Sigmoid colon (tissue), 7 donors: ENCODE measurements around the gene RNASE7. TPM values are rescaled to one million over a fixed set of nuclear protein-coding genes. Genes with fewer than 3 reads are reported as not detected.
"Not testable (repeated sequence)": the region's sequence is repeated elsewhere in the genome, so short reads cannot be mapped to it uniquely, and the experiment has no call there.

ENCODE experiments used
- DNase-seq: peaks from one replicate; pipeline ENCODE4 v3.0.0-alpha.2; 2019
- H3K27ac ChIP-seq, 4 donors: fragments of 200-600 bp; sonication (generic); one replicate each; pipeline ENCODE4 v1.5.1; 2016 to 2019; ENCODE audit warnings: mild to moderate bottlenecking in 1 of 4
- H3K27me3 ChIP-seq, 3 donors: fragments of 200-600 bp; sonication (generic); one replicate each; pipeline ENCODE4 v1.5.1; 2019; ENCODE audit warnings: mild to moderate bottlenecking in 1 of 3
- H3K36me3 ChIP-seq, 4 donors: fragments of 200-600 bp; sonication (generic); one replicate each; pipeline ENCODE4 v1.5.1; 2016 to 2019
- H3K4me1 ChIP-seq, 4 donors: fragments of 200-600 bp; sonication (generic); one replicate each; pipeline ENCODE4 v1.5.1; 2017 to 2019
- H3K4me3 ChIP-seq, 4 donors: fragments of 200-600 bp; sonication (generic); one replicate each; pipeline ENCODE4 v1.5.1; 2017 to 2019; ENCODE audit warnings: mild to moderate bottlenecking in 2 of 4, moderate library complexity in 1 of 4
- H3K9me3 ChIP-seq, 4 donors: fragments of 200-600 bp in 3 of 4; sonication (generic) in 3 of 4; one replicate each; pipeline versions ENCODE4 v1.5.1 to v1.6.1; 2013 to 2019
- EP300 ChIP-seq, 4 donors: sonication (generic); formaldehyde crosslinking; IDR thresholded peaks; one replicate each; pipeline ENCODE4 v1.6.1; 2017; ENCODE audit warnings: antibody characterized with exemption in 4 of 4
- POLR2A ChIP-seq, 2 donors: fragments of 450-650 bp; IDR thresholded peaks; one replicate each; pipeline ENCODE4 v1.6.1; 2016; ENCODE audit warnings: antibody characterized with exemption in 2 of 2, mild to moderate bottlenecking in 2 of 2, moderate library complexity in 2 of 2
- POLR2AphosphoS5 ChIP-seq, 4 donors: sonication (generic); formaldehyde crosslinking; IDR thresholded peaks; one replicate each; pipeline ENCODE4 v1.6.1; 2017; ENCODE audit warnings: antibody characterized with exemption in 4 of 4
- WGBS, 2 donors: extraction: QIAGEN DNeasy Blood & Tissue Kit; methylation state at CpG; one replicate each; pipeline ENCODE4 v1.1.7; 2013; 5-methylcytosine and 5-hydroxymethylcytosine counted together
- intact Hi-C: fragments of 100-400 bp; cut with DNase I; formaldehyde crosslinking; loops from one replicate; pipeline ENCODE4 v1.15.1; 2023
- polyA plus RNA-seq, 3 donors: library from polyadenylated mRNA; stranded (reverse); fragments of 200-250 nt; gene quantifications; one replicate each; pipeline ENCODE4 v1.2.3, GENCODE V29; 2013
- total RNA-seq, 4 donors: library from RNA; depleted of rRNA; stranded (reverse); fragments of >200 nt; gene quantifications; one replicate each; pipeline ENCODE4 v1.1.0, GENCODE V29; 2016
- TF ChIP-seq, protein P1 (sequence below), 4 experiments: fragments of 450-650 bp in 3 of 4; fragments of 200-600 bp in 1 of 4; IDR thresholded peaks; one replicate each; pipeline ENCODE4 v1.5.1; 2016 to 2019; ENCODE audit warnings: antibody characterized with exemption in 4 of 4, mild to moderate bottlenecking in 3 of 4, moderate library complexity in 2 of 4
- donor health status: healthy with polysubstance abuse.
- donor health status: Bipolar disorder and iron deficiency.
- donor health status: healthy.

Gene RNASE7
- total and polyA plus RNA-seq, 7 donors, result 0.10 TPM; not detected in 6

DNA sequence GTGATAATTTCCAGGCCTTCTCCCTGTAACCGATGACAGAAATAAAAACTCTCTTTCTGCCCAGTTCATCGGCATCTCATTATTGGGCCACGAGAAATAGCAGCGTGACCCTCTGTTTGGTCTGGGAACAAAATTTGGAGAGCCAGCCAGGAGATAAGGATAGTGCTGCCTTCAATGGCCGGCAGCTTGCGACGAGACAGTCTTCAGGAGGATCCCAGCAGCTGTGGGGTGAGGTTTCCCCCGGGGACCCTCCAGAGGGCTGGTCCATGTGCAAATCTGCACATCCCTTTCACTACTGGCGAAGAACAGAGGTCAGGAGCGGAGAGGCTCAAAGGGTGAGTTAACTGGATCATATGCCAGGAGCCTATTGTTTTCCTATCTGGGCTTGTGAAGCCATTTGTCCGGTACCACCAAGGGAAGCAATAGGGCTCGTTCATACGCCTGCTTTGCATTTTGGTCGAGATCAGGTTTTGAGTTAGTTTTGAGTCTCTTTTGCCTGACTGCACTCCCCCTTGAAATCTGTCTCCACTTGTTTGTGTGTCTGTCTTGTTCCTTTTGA, 38.3 kb upstream of the RNASE7 start:
- no peak for TF ChIP-seq POLR2A (IDR thresholded peaks at IDR 0.05)
- no peak for TF ChIP-seq EP300 (IDR thresholded peaks at IDR 0.05)
- TF ChIP-seq POLR2AphosphoS5 (IDR thresholded peaks at IDR 0.05), result no peak
- TF ChIP-seq, protein P1, sequence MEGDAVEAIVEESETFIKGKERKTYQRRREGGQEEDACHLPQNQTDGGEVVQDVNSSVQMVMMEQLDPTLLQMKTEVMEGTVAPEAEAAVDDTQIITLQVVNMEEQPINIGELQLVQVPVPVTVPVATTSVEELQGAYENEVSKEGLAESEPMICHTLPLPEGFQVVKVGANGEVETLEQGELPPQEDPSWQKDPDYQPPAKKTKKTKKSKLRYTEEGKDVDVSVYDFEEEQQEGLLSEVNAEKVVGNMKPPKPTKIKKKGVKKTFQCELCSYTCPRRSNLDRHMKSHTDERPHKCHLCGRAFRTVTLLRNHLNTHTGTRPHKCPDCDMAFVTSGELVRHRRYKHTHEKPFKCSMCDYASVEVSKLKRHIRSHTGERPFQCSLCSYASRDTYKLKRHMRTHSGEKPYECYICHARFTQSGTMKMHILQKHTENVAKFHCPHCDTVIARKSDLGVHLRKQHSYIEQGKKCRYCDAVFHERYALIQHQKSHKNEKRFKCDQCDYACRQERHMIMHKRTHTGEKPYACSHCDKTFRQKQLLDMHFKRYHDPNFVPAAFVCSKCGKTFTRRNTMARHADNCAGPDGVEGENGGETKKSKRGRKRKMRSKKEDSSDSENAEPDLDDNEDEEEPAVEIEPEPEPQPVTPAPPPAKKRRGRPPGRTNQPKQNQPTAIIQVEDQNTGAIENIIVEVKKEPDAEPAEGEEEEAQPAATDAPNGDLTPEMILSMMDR (IDR thresholded peaks at IDR 0.05), result no peak
- WGBS, 2 donors, result 48 to 84% methylated on average over 14 of the region's 14 CpGs
- Histone ChIP-seq H3K27ac (no peak overlapping the region), H3K9me3 (no peaks in the 10 kb centered on the region), H3K36me3 (no peaks in the 10 kb centered on the region), H3K4me3 (no peak overlapping the region), H3K4me1 (peaks cover 0 to 8% (median 7%) of the 10 kb centered on the region in 4 donors), H3K27me3 (no peaks in the 10 kb centered on the region)
- no peak for DNase-seq
- intact Hi-C loops, result no loop called here

DNA sequence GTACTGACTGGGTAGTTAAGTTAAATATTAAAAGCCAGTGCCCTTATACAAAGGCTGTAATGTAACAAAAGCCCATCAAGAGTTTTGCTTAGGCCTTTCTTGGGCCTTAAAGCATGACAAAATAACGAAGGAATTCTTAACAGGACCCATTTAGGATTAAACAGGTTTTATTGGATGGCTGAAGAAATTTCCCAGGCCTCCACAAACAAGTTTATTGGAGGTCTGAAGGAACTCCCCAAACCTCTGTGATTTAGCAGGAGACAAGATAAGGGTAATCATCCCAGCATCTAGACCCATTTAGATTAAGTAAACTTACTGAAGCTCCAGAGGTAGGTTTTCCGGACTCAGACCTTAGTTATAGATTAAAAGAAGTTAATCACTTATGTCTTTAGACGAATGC, 32.4 kb upstream of the RNASE7 start:
- not testable (repeated sequence) for H3K4me1 ChIP-seq, H3K36me3 ChIP-seq, H3K9me3 ChIP-seq, H3K27me3 ChIP-seq, H3K4me3 ChIP-seq, DNase-seq
- H3K27ac ChIP-seq, result peak overlapping the region in 3 of 4 donors; percentile 27 to 50 (median 34)
- 21 to 65% methylated on average over 3 of the region's 3 CpGs for WGBS, 2 donors
- intact Hi-C loops, result loop anchor here (5.0 kb wide), 1 partner anchor 98 kb away; no protein-coding TSS in a partner anchor

DNA sequence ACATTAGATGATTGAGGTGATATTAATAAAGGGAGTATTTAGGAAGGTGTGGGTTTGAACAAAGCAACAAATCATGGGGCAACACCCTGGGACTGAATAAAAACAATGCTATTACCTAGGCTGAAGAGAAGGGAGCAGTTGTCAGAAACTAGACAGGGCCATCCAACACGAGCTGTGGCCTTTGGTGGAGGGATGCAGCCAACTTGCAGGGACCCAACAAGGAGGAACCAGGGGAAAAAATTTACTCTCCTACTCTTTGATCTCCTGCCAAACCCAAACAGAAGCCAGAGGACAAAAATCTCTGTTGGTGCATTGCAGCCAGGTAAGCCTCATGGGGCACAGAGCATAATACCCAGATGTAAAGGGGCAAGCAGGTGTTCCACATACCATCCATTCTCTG, 31.0 kb upstream of the RNASE7 start:
- Histone ChIP-seq H3K27me3 (no peaks in the 10 kb centered on the region), H3K4me1 (peaks cover 0 to 14% (median 5%) of the 10 kb centered on the region in 4 donors), H3K4me3 (no peak overlapping the region), H3K27ac (no peak overlapping the region), H3K36me3 (no peaks in the 10 kb centered on the region), H3K9me3 (no peaks in the 10 kb centered on the region)
- TF ChIP-seq EP300 (IDR thresholded peaks at IDR 0.05) (no peak), POLR2A (IDR thresholded peaks at IDR 0.05) (no peak), POLR2AphosphoS5 (IDR thresholded peaks at IDR 0.05) (no peak)
- TF ChIP-seq, protein P1 (IDR thresholded peaks at IDR 0.05), result no peak
- DNase-seq, result no peak
- intact Hi-C loops, result loop anchor here (5.0 kb wide), 1 partner anchor 96 kb away; no protein-coding TSS in a partner anchor
- WGBS, 2 donors, result 42 to 68% methylated on average over 1 of the region's 1 CpG

DNA sequence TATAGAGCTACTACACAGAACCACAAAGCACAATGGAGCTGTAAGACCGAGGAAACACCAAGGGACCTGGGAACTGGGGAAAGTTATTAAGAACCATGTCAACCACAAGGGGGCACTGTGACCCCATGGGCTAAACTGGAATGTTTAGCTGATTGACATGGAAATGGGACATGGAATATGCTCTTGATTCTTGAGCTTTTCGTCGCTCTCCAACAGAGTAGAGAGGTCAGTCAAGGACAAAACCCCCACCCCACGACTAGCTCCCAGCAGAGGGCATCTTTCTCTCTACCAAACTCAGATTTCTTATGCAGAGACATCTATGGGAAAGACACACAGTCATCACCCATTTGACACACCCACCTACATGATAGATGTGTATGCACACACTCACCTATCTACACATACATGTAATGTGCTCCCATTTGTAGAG, 27.4 kb upstream of the RNASE7 start:
- intact Hi-C loops, result loop anchor here (1.0 to 5.0 kb wide), 3 partner anchors 26 to 93 kb away; no protein-coding TSS in a partner anchor
- no peaks in the 10 kb centered on the region for H3K9me3 ChIP-seq
- peaks cover 3 to 34% (median 21%) of the 10 kb centered on the region in 4 donors for H3K36me3 ChIP-seq
- peaks cover 0 to 14% (median 3%) of the 10 kb centered on the region in 4 donors for H3K4me1 ChIP-seq
- no peaks in the 10 kb centered on the region for H3K27me3 ChIP-seq
- no peak overlapping the region for H3K4me3 ChIP-seq
- peak; percentile 93 for DNase-seq
- 1% methylated on average over 4 of the region's 4 CpGs for WGBS, 2 donors
- TF ChIP-seq EP300 (IDR thresholded peaks at IDR 0.05) (no peak), POLR2AphosphoS5 (IDR thresholded peaks at IDR 0.05) (peak; percentile 8 to 70 (median 46)), POLR2A (IDR thresholded peaks at IDR 0.05) (no peak)
- TF ChIP-seq, protein P1 (IDR thresholded peaks at IDR 0.05), result peak; percentile 93 to 96 (median 94)
- H3K27ac ChIP-seq, result peak overlapping the region in 1 of 4 donors; percentile 12

DNA sequence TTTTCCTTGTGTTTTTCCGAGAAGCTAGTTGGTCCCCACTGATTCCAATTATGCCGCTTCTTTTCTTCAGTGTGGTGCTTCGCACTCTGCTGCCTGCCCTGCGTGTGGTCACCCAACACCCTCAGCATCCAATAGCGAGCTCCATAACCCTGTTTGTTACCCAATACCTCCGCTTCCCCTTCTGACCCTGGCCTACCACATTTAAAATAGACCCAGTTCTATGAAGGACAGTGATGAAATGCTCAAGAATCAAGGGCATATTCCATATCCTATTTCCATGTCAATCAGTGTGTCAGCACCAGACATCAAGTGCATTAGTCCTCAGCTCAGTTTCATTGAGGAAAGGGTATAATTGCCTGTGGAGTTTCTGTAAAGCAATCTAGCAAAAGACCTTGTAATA, 26.9 kb upstream of the RNASE7 start:
- H3K36me3 ChIP-seq, result peaks cover 3 to 39% (median 25%) of the 10 kb centered on the region in 4 donors
- WGBS, 2 donors, result 83 to 84% methylated on average over 6 of the region's 6 CpGs
- H3K27ac ChIP-seq, result peak overlapping the region in 1 of 4 donors; percentile 12
- no peak for DNase-seq
- H3K9me3 ChIP-seq, result no peaks in the 10 kb centered on the region
- TF ChIP-seq, protein P1 (IDR thresholded peaks at IDR 0.05), result no peak
- no peak for TF ChIP-seq POLR2AphosphoS5 (IDR thresholded peaks at IDR 0.05)
- no peak for TF ChIP-seq EP300 (IDR thresholded peaks at IDR 0.05)
- no peak for TF ChIP-seq POLR2A (IDR thresholded peaks at IDR 0.05)
- H3K4me3 ChIP-seq, result no peak overlapping the region
- peaks cover 0 to 14% (median 2%) of the 10 kb centered on the region in 4 donors for H3K4me1 ChIP-seq
- intact Hi-C loops, result loop anchor here (2.0 kb wide), 1 partner anchor 77 kb away; no protein-coding TSS in a partner anchor
- no peaks in the 10 kb centered on the region for H3K27me3 ChIP-seq
